Islet of Langerhans (tissue), 1 donor: ENCODE results near the gene HLTF.
"Not testable (repeated sequence)": the region's sequence is repeated elsewhere in the genome, so short reads cannot be mapped to it uniquely, and the experiment has no call there.

ENCODE experiments used
- FAIRE-seq: peaks from one replicate; lab custom pipeline; 2011; peaks lifted over from hg19 to GRCh38; lab: Jason Lieb, UNC

Gene HLTF

GRCh38 chr3:148991219-148992026 lies 94.9 kb downstream of the HLTF start, which contains the start of gene GYG1:
Gene GYG1 (plus strand): TSS chr3:148991540. CDS start chr3:148991641, 101 bp downstream.
- no peak for FAIRE-seq

- FAIRE-seq, result no peak
Observed at GRCh38 chr3:148990236-148990635, 96.1 kb downstream of the HLTF start.

- not testable (repeated sequence) for FAIRE-seq
Observed at GRCh38 chr3:148987551-148987950, 98.8 kb downstream of the HLTF start.

GRCh38 chr3:148981273-148981672 lies 105.1 kb downstream of the HLTF start:
- FAIRE-seq, result no peak
